HepG2 (cell line): ENCODE results near the gene ANTKMT. TPM values are rescaled to one million over a fixed set of nuclear protein-coding genes. Genes with fewer than 3 reads are reported as not detected.

ENCODE experiments used
- ATAC-seq: fragments of 200-7000 bp; cut with Tn5 transposase; 3 replicates; pipeline ENCODE4 v1.9.1; 2020; ENCODE audit warnings: mild to moderate bottlenecking, moderate library complexity
- BruUV-seq: library from RNA; stranded (reverse); fragments of 400-500 nt; replicated peaks from 2 replicates; lab custom pipeline; 2021; lab: Mats Ljungman, UMichigan
- CTCF ChIA-PET: fragments of 300-600 bp; formaldehyde crosslinking; extraction: SDS; loops from one replicate; lab custom pipeline; 2021; ENCODE audit warnings: low total read pairs, inconsistent platforms, low intra/inter-chr PET ratio; lab: Yijun Ruan, JAX
- POLR2A ChIA-PET: fragments of 350-600 bp; sonication (Branson Sonifier 250); formaldehyde crosslinking; loops from one replicate; lab custom pipeline; 2020; ENCODE audit warnings: antibody characterized with exemption, inconsistent platforms; lab: Yijun Ruan, JAX
- DNase-seq: peaks from one replicate; pipeline ENCODE4 v3.0.0-alpha.2; 2015; ENCODE audit warnings: low spot score
- FAIRE-seq: peaks from 3 replicates; lab custom pipeline; 2011; peaks lifted over from hg19 to GRCh38; lab: Jason Lieb, UNC
- H2AFZ ChIP-seq: one replicate; pipeline ENCODE4 v1.6.1; 2011; ENCODE audit warnings: low read length, inconsistent platforms
- H3K27ac ChIP-seq: fragments of 300-600 bp; 3 replicates; pipeline ENCODE4 v1.8.0; 2011; ENCODE audit warnings: mixed run types, mild to moderate bottlenecking, mixed read lengths, low read length, inconsistent platforms; ENCODE audit not compliant: insufficient read depth; ENCODE audit errors: extremely low read length
- H3K27me3 ChIP-seq, 2 experiments: fragments of 200-600 bp in 1 of 2; 2 replicates in 1 of 2; 3 replicates in 1 of 2; pipeline versions ENCODE4 v1.6.0 to v1.8.0; 2011; ENCODE audit warnings: low read length in 2 of 2, mild to moderate bottlenecking in 2 of 2, moderate library complexity in 2 of 2, inconsistent platforms in 1 of 2; ENCODE audit not compliant: insufficient read depth in 2 of 2, control insufficient read depth in 1 of 2
- H3K36me3 ChIP-seq, 2 experiments: fragments of 200-600 bp in 1 of 2; replicated peaks in 1 of 2; 2 replicates in 1 of 2; 3 replicates in 1 of 2; pipeline versions ENCODE4 v1.5.1 to v1.8.0; 2011; ENCODE audit warnings: low read length in 2 of 2, inconsistent platforms in 1 of 2; ENCODE audit not compliant: insufficient read depth in 2 of 2, control insufficient read depth in 1 of 2
- H3K4me1 ChIP-seq: 2 replicates; pipeline ENCODE4 v1.5.1; 2012; ENCODE audit warnings: low read length, inconsistent platforms; ENCODE audit not compliant: insufficient read depth
- H3K4me2 ChIP-seq: 2 replicates; pipeline ENCODE4 v1.6.0; 2011; ENCODE audit warnings: low read depth, low read length, inconsistent platforms
- H3K4me3 ChIP-seq, 3 experiments: fragments of 200-600 bp in 1 of 3; sonication (generic), shearing (Covaris generic) in 1 of 3; replicated peaks in 1 of 3; 2 replicates each; pipeline ENCODE4 v1.5.1; 2011 to 2016; ENCODE audit warnings: low read length in 3 of 3, inconsistent platforms in 2 of 3, low read depth in 2 of 3, mild to moderate bottlenecking in 2 of 3, control low read depth in 1 of 3, mixed read lengths in 1 of 3; ENCODE audit not compliant: insufficient read depth in 1 of 3
- H3K79me2 ChIP-seq: one replicate; pipeline ENCODE4 v1.6.1; 2011; ENCODE audit warnings: low read length, inconsistent platforms; ENCODE audit not compliant: insufficient read depth
- H3K9ac ChIP-seq: 2 replicates; pipeline ENCODE4 v1.6.0; 2011; ENCODE audit warnings: mild to moderate bottlenecking, low read depth, low read length, inconsistent platforms; ENCODE audit not compliant: insufficient read depth
- H3K9me3 ChIP-seq: 2 replicates; pipeline ENCODE4 v1.5.1; 2012; ENCODE audit warnings: mild to moderate bottlenecking, low read length
- H4K20me1 ChIP-seq: 2 replicates; pipeline ENCODE4 v1.6.0; 2011; ENCODE audit warnings: inconsistent platforms, mild to moderate bottlenecking, low read length, moderate library complexity; ENCODE audit not compliant: insufficient read depth
- ARNTL ChIP-seq: sonication (generic); formaldehyde crosslinking; IDR thresholded peaks from 2 replicates; pipeline ENCODE4 v1.4.0; 2020; ENCODE audit warnings: mild to moderate bottlenecking, missing genetic modification reagents
- POLR2AphosphoS5 ChIP-seq: IDR thresholded peaks from 2 replicates; pipeline ENCODE4 v1.6.1; 2012; ENCODE audit warnings: low read depth, low read length
- ZBTB8A ChIP-seq: sonication (generic); formaldehyde crosslinking; IDR thresholded peaks from 2 replicates; pipeline ENCODE4 v1.4.0; 2020; ENCODE audit warnings: mild to moderate bottlenecking, low read depth, missing genetic modification reagents, borderline replicate concordance
- ZNF441 ChIP-seq: sonication (generic); formaldehyde crosslinking; IDR thresholded peaks from 2 replicates; pipeline ENCODE4 v1.7.0; 2021; ENCODE audit warnings: missing genetic modification reagents, borderline replicate concordance
- ZNF510 ChIP-seq: sonication (generic); formaldehyde crosslinking; IDR thresholded peaks from 2 replicates; pipeline ENCODE4 v1.4.0; 2020; ENCODE audit warnings: low read depth, mild to moderate bottlenecking, missing genetic modification reagents
- WGBS: methylation state at CpG from one replicate; pipeline ENCODE4 v1.1.6; 2017; ENCODE audit warnings: low lambda C conversion rate; 5-methylcytosine and 5-hydroxymethylcytosine counted together
- in situ Hi-C: cut with HindIII; loops from 2 replicates; pipeline ENCODE4 v1.10.0; 2017; ENCODE audit warnings: low pct_unique_long_range_greater_than_20kb; ENCODE audit not compliant: extremely low pct_ligation_motif_present
- intact Hi-C: fragments of 100-400 bp; cut with micrococcal nuclease; formaldehyde crosslinking; loops from one replicate; pipeline ENCODE4 v1.10.0; 2022; ENCODE audit not compliant: unreplicated experiment
- polyA plus RNA-seq, 8 experiments: library from polyadenylated mRNA; depleted of rRNA in 3 of 8; stranded (reverse) in 7 of 8; unstranded in 1 of 8; fragments of >200 nt; fragmentation: Illumina TruSeq in 4 of 8; extraction: Trizol in 4 of 8; gene quantifications; 2 replicates each; pipeline versions ENCODE4 v1.2.1 to v1.2.3, GENCODE V29; 2011 to 2016; ENCODE audit warnings: low read depth in 4 of 8, missing spikeins in 1 of 8, mixed read lengths in 1 of 8; ENCODE audit not compliant: insufficient read depth in 1 of 8
- total RNA-seq, 5 experiments: library from RNA; depleted of rRNA; stranded (reverse); fragments of >200 nt; fragmentation: Illumina TruSeq; extraction: Trizol; gene quantifications; 2 replicates each; pipeline ENCODE4 v1.2.3, GENCODE V29; 2016; ENCODE audit warnings: low read depth in 1 of 5
- TF ChIP-seq, protein P1 (sequence below): sonication (generic); formaldehyde crosslinking; IDR thresholded peaks from 2 replicates; pipeline ENCODE4 v1.4.0; 2020; ENCODE audit warnings: missing genetic modification reagents, borderline replicate concordance
- TF ChIP-seq, protein P2 (sequence below): sonication (generic); formaldehyde crosslinking; IDR thresholded peaks from 2 replicates; pipeline ENCODE4 v1.9.0; 2021; ENCODE audit warnings: missing genetic modification reagents, mild to moderate bottlenecking, borderline replicate concordance
- TF ChIP-seq, protein P3 (sequence below): sonication (generic); formaldehyde crosslinking; IDR thresholded peaks from 2 replicates; pipeline ENCODE4 v1.4.0; 2020; ENCODE audit warnings: missing genetic modification reagents, mild to moderate bottlenecking, borderline replicate concordance

ANTKMT gene
- total and polyA plus RNA-seq, 2 of the 13 experiments (the other 11 are each of a cell fraction or from before 2014, with no cell fraction given), result 7.5 to 47.8 TPM

DNA sequence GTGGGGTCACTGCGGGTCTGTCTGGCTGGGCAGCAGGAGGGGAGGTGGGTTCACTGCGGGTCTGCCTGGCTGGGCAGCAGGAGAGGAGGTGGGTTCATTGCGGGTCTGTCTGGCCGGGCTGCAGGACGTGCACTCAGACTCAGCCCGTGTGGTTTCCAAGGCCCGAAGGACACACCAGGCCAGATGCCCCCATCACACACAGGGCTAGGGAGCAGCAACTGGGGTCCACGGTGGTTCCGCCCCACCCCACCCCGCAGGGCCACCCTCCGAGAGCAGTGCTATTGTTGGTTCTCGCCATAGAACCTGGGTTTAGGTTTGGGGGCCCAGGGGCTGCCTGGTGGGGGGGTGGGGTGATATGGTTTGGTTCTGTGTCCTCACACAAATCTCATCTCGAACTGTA lies 25.7 kb downstream of the ANTKMT start:
- no peak overlapping the region for H3K4me2 ChIP-seq
- no peaks in the 10 kb centered on the region for H3K36me3 ChIP-seq
- TF ChIP-seq, protein P1, sequence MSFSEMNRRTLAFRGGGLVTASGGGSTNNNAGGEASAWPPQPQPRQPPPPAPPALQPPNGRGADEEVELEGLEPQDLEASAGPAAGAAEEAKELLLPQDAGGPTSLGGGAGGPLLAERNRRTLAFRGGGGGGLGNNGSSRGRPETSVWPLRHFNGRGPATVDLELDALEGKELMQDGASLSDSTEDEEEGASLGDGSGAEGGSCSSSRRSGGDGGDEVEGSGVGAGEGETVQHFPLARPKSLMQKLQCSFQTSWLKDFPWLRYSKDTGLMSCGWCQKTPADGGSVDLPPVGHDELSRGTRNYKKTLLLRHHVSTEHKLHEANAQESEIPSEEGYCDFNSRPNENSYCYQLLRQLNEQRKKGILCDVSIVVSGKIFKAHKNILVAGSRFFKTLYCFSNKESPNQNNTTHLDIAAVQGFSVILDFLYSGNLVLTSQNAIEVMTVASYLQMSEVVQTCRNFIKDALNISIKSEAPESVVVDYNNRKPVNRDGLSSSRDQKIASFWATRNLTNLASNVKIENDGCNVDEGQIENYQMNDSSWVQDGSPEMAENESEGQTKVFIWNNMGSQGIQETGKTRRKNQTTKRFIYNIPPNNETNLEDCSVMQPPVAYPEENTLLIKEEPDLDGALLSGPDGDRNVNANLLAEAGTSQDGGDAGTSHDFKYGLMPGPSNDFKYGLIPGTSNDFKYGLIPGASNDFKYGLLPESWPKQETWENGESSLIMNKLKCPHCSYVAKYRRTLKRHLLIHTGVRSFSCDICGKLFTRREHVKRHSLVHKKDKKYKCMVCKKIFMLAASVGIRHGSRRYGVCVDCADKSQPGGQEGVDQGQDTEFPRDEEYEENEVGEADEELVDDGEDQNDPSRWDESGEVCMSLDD, result no peak
- TF ChIP-seq POLR2AphosphoS5 (no peak), ARNTL (CRISPR knock-in tag) (no peak), ZNF510 (no peak), ZNF441 (CRISPR knock-in tag) (no peak), ZBTB8A (CRISPR knock-in tag) (no peak)
- TF ChIP-seq, protein P2, sequence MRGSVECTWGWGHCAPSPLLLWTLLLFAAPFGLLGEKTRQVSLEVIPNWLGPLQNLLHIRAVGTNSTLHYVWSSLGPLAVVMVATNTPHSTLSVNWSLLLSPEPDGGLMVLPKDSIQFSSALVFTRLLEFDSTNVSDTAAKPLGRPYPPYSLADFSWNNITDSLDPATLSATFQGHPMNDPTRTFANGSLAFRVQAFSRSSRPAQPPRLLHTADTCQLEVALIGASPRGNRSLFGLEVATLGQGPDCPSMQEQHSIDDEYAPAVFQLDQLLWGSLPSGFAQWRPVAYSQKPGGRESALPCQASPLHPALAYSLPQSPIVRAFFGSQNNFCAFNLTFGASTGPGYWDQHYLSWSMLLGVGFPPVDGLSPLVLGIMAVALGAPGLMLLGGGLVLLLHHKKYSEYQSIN, result no peak
- TF ChIP-seq, protein P3, sequence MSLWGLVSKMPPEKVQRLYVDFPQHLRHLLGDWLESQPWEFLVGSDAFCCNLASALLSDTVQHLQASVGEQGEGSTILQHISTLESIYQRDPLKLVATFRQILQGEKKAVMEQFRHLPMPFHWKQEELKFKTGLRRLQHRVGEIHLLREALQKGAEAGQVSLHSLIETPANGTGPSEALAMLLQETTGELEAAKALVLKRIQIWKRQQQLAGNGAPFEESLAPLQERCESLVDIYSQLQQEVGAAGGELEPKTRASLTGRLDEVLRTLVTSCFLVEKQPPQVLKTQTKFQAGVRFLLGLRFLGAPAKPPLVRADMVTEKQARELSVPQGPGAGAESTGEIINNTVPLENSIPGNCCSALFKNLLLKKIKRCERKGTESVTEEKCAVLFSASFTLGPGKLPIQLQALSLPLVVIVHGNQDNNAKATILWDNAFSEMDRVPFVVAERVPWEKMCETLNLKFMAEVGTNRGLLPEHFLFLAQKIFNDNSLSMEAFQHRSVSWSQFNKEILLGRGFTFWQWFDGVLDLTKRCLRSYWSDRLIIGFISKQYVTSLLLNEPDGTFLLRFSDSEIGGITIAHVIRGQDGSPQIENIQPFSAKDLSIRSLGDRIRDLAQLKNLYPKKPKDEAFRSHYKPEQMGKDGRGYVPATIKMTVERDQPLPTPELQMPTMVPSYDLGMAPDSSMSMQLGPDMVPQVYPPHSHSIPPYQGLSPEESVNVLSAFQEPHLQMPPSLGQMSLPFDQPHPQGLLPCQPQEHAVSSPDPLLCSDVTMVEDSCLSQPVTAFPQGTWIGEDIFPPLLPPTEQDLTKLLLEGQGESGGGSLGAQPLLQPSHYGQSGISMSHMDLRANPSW (CRISPR knock-in tag), result no peak
- H3K27ac ChIP-seq, result no peak overlapping the region
- no peaks in the 10 kb centered on the region for H3K9me3 ChIP-seq
- no peak overlapping the region for H2AFZ ChIP-seq
- H3K79me2 ChIP-seq, result no peaks in the 10 kb centered on the region
- BruUV-seq, result no TSS peak
- H4K20me1 ChIP-seq, result no peaks in the 10 kb centered on the region
- intact Hi-C loops (loop anchor here (1.0 kb wide), 1 partner anchor 39 kb away; no protein-coding TSS in a partner anchor), in situ Hi-C loops (no loop called here)
- no peak for ATAC-seq
- peaks cover 7% of the 10 kb centered on the region for H3K4me1 ChIP-seq
- peaks cover under 1 to 26% of the 10 kb centered on the region in 2 experiments; a peak in 4 of 5 replicates for H3K27me3 ChIP-seq
- H3K9ac ChIP-seq, result no peak overlapping the region
- H3K4me3 ChIP-seq, result no peak overlapping the region
- 30% methylated on average over 2 of the region's 13 CpGs for WGBS
- DNase-seq, result no peak
- no peak for FAIRE-seq
- ChIA-PET CTCF (no interaction called here), POLR2A (no interaction called here)
